ENCODE data around the gene KPTN. TPM values are rescaled to one million over a fixed set of nuclear protein-coding genes. Genes with fewer than 3 reads are reported as not detected.

The KPTN gene
- total RNA-seq, 1 donor from 2014 or later = 9.1 TPM

DNA sequence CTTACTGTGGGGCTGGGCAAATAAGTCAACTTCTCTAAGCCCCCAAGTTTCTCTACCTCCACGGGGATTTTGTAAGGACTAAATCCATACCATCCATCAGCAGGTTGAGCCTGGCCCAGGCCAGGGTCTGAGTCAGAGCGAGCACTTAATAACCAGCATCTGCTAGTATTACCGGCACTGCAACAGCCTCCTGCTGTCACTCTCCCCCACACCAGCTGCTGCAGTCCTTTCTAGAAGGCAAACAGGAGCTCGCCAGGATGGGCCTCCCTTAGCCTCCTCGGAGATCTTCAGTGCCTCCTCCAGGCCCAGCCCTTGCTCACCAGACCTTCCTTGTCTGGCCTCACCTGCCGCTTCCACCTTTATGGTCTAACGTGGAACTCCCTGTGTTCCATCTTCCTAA is 27.7 kb upstream of the KPTN start:
- Mint-ChIP-seq H3K9me3 (ENCODE audit: low read depth) (no peaks in the 10 kb centered on the region), H3K4me1 (ENCODE audit: low read depth) (peaks cover 65% of the 10 kb centered on the region), H3K4me3 (ENCODE audit: unreplicated experiment) (no peak overlapping the region), H3K36me3 (ENCODE audit: low read depth) (peaks cover 1% of the 10 kb centered on the region), H3K27ac (ENCODE audit: unreplicated experiment) (peak overlapping the region; percentile 99), H3K27me3 (ENCODE audit: low read depth) (no peaks in the 10 kb centered on the region)
- no peak for DNase-seq (ENCODE audit: low spot score)
- TF ChIP-seq, protein P1, sequence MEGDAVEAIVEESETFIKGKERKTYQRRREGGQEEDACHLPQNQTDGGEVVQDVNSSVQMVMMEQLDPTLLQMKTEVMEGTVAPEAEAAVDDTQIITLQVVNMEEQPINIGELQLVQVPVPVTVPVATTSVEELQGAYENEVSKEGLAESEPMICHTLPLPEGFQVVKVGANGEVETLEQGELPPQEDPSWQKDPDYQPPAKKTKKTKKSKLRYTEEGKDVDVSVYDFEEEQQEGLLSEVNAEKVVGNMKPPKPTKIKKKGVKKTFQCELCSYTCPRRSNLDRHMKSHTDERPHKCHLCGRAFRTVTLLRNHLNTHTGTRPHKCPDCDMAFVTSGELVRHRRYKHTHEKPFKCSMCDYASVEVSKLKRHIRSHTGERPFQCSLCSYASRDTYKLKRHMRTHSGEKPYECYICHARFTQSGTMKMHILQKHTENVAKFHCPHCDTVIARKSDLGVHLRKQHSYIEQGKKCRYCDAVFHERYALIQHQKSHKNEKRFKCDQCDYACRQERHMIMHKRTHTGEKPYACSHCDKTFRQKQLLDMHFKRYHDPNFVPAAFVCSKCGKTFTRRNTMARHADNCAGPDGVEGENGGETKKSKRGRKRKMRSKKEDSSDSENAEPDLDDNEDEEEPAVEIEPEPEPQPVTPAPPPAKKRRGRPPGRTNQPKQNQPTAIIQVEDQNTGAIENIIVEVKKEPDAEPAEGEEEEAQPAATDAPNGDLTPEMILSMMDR (IDR thresholded peaks at IDR 0.05) = no peak

DNA sequence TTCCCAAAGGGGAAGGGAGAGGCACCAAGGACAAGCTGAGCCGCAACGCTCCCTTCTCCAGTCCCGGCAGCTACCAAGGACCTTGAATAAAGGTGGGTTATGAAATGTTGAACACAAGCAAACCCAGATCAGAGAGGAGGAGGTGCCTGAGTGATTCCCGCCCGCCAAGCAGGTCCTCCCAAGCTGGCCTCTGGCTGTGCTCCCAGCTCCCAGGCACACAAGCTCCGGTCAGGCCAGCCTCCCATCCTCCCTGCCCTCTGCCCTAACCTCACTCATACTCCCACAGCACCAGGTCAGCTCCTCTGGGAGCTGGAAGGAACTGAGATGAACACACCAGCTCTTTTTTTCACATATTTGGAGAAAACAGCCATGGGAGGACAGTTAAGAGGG is 27.1 kb upstream of the KPTN start:
- H3K36me3 Mint-ChIP-seq (ENCODE audit: low read depth) = peaks cover 1% of the 10 kb centered on the region
- H3K4me1 Mint-ChIP-seq (ENCODE audit: low read depth) = peaks cover 63% of the 10 kb centered on the region
- TF ChIP-seq, protein P1 (IDR thresholded peaks at IDR 0.05) = no peak
- H3K27ac Mint-ChIP-seq (ENCODE audit: unreplicated experiment) = peak overlapping the region; percentile 99
- no peaks in the 10 kb centered on the region for H3K9me3 Mint-ChIP-seq (ENCODE audit: low read depth)
- no peaks in the 10 kb centered on the region for H3K27me3 Mint-ChIP-seq (ENCODE audit: low read depth)
- no peak overlapping the region for H3K4me3 Mint-ChIP-seq (ENCODE audit: unreplicated experiment)
- no peak for DNase-seq (ENCODE audit: low spot score)

DNA sequence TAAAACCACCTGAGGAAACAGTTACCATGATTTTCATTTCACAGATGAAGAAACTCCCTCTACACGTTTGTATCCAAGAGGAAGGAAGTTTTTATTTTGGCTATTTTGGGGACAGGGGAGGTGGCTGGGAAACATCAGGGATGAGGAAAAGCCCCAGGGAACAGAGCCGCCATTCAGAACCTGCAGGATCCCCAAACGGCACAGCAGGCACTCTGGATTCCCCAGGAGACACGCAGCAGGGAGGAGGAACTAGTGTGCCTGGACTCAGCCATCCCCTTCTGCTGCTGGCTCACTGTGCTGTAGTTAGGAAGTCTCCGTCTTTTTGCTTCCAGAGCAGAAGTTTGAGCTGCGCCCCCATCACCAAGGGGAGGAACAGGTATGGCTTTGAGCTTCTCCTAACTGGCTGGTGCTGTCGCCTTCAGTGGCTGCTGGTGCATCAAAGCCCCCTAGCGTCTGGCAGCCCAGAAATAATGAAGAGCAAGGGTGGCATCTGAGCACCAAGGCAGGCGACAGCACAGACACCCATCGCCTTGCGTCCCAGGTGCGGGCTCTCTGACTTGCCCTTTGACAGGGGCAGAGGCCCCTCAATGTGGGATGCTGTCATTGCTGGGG is 26.6 kb upstream of the KPTN start:
- Mint-ChIP-seq H3K36me3 (ENCODE audit: low read depth) (peaks cover 1% of the 10 kb centered on the region), H3K4me1 (ENCODE audit: low read depth) (peaks cover 58% of the 10 kb centered on the region), H3K27ac (ENCODE audit: unreplicated experiment) (peak overlapping the region; percentile 70), H3K27me3 (ENCODE audit: low read depth) (no peaks in the 10 kb centered on the region), H3K9me3 (ENCODE audit: low read depth) (no peaks in the 10 kb centered on the region), H3K4me3 (ENCODE audit: unreplicated experiment) (no peak overlapping the region)
- no peak for DNase-seq (ENCODE audit: low spot score)
- TF ChIP-seq, protein P1 (IDR thresholded peaks at IDR 0.05) = no peak

DNA sequence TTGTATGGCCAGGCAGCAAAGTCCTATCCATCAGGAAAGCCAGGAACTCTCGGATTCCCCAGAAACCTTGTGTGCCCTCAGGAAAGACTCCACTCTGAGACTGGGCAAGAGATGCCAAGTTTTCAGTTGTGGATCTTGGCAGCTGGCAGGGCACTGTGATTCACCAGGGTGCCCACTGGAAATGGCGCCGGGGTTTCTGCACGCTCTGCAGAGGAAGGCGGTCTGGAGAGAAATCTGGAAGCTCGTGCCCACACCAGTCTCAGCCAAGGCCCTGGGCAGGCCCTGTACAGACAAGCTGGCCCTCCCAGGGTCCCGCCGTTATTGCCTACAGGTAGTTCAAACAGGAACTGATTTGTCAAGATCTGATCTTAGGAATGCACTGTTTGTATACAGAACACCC is 26.0 kb upstream of the KPTN start:
- Mint-ChIP-seq H3K4me1 (ENCODE audit: low read depth) (peaks cover 56% of the 10 kb centered on the region), H3K27me3 (ENCODE audit: low read depth) (no peaks in the 10 kb centered on the region), H3K9me3 (ENCODE audit: low read depth) (no peaks in the 10 kb centered on the region), H3K27ac (ENCODE audit: unreplicated experiment) (peak overlapping the region; percentile 70), H3K36me3 (ENCODE audit: low read depth) (peaks cover 1% of the 10 kb centered on the region), H3K4me3 (ENCODE audit: unreplicated experiment) (peak overlapping the region; percentile 46)
- TF ChIP-seq, protein P1 (IDR thresholded peaks at IDR 0.05) = no peak
- DNase-seq (ENCODE audit: low spot score) = peak; percentile 93

DNA sequence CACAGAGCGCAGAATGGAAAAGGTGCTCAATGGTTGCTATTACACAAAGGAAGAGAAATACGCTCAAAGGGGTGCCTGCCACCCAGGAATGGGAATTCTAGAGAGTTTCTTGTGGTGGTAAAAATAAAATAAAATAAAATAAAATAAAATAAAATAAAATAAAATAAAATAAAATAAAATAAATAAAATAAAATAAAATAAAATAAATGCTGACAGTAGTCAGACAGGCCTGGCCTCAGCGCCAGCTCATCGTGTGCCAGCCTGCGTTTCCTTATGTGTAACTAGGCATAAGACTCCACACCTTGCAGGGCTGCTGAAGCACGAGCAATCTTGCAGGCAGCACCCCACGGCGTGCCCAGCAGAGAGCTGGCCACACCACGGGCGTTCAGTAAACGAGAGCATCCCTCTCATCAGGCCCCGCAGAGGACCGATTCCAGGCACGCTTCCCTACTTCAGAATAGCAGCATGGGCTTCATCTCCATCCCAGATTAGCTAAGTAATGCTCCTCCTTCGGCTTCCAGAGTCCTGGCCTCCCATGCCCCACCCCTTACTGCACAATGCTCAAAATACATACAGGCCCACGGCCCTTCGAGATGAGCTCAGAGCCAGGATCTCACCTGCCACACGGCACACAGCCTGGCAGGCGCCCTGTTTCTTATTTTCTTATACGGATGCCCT is 25.3 kb upstream of the KPTN start:
- no peak for DNase-seq (ENCODE audit: low spot score)
- Mint-ChIP-seq H3K27me3 (ENCODE audit: low read depth) (no peaks in the 10 kb centered on the region), H3K27ac (ENCODE audit: unreplicated experiment) (peak overlapping the region; percentile 71), H3K9me3 (ENCODE audit: low read depth) (no peaks in the 10 kb centered on the region), H3K4me1 (ENCODE audit: low read depth) (peaks cover 51% of the 10 kb centered on the region), H3K4me3 (ENCODE audit: unreplicated experiment) (peak overlapping the region; percentile 46), H3K36me3 (ENCODE audit: low read depth) (peaks cover under 1% of the 10 kb centered on the region)
- TF ChIP-seq, protein P1 (IDR thresholded peaks at IDR 0.05) = no peak

All from chondrocyte (in vitro differentiated cells).